ENCODE data around the gene SLC1A3.

The SLC1A3 gene

GRCh38 chr5:36706662-36707061 is 100.3 kb downstream of the SLC1A3 start:
- ATAC-seq, result no peak
- no peak for TF ChIP-seq ZNF70 (CRISPR knock-in tag; IDR thresholded peaks at IDR 0.05)
- TF ChIP-seq TSHZ2 (CRISPR knock-in tag; IDR thresholded peaks at IDR 0.05), result no peak
- no peak for TF ChIP-seq TOX (CRISPR knock-in tag; IDR thresholded peaks at IDR 0.05; ENCODE audit: borderline replicate concordance)
- TF ChIP-seq ARNTL (CRISPR knock-in tag; IDR thresholded peaks at IDR 0.05; ENCODE audit: borderline replicate concordance, low read depth), result no peak
- TF ChIP-seq RARB (CRISPR knock-in tag; IDR thresholded peaks at IDR 0.05), result no peak
- TF ChIP-seq ESRRG (CRISPR knock-in tag; IDR thresholded peaks at IDR 0.05), result no peak

- TF ChIP-seq ZFP3 (CRISPR knock-in tag; IDR thresholded peaks at IDR 0.05) (no peak), OSR1 (CRISPR knock-in tag; IDR thresholded peaks at IDR 0.05) (no peak), ESRRG (CRISPR knock-in tag; IDR thresholded peaks at IDR 0.05) (no peak), SNAI2 (CRISPR knock-in tag; IDR thresholded peaks at IDR 0.05) (no peak)
- TF ChIP-seq, protein P1, sequence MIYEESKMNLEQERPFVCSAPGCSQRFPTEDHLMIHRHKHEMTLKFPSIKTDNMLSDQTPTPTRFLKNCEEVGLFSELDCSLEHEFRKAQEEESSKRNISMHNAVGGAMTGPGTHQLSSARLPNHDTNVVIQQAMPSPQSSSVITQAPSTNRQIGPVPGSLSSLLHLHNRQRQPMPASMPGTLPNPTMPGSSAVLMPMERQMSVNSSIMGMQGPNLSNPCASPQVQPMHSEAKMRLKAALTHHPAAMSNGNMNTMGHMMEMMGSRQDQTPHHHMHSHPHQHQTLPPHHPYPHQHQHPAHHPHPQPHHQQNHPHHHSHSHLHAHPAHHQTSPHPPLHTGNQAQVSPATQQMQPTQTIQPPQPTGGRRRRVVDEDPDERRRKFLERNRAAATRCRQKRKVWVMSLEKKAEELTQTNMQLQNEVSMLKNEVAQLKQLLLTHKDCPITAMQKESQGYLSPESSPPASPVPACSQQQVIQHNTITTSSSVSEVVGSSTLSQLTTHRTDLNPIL (CRISPR knock-in tag; IDR thresholded peaks at IDR 0.05; ENCODE audit: low read depth), result no peak
- no peak for ATAC-seq
These were observed 102.6 kb downstream of the SLC1A3 start for GRCh38 chr5:36708996-36709395.

DNA sequence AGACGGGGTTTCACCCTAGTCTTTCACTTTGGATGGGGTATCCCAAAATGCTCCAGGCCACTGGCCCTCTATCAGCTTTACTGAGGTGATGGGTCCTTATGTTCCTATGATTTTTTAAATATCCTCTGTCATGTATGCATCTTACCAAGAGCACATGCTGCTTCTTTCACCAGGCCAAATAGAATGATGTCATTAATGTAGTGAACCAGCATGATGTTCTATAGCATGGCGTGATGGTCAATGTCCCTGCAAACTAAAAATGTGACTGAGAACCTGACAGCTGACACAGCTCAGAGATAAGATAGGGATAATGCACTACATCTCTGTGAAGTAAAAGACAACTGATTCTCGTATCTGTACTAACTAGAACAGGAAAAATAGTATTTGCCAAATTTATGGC is 103.6 kb downstream of the SLC1A3 start:
- TF ChIP-seq ZFP3 (CRISPR knock-in tag; IDR thresholded peaks at IDR 0.05), result no peak
- TF ChIP-seq ZC3H10 (CRISPR knock-in tag; IDR thresholded peaks at IDR 0.05), result no peak
- no peak for TF ChIP-seq ZFP30 (CRISPR knock-in tag; IDR thresholded peaks at IDR 0.05)
- TF ChIP-seq ZNF8 (CRISPR knock-in tag; IDR thresholded peaks at IDR 0.05), result no peak
- no peak for TF ChIP-seq TOX (CRISPR knock-in tag; IDR thresholded peaks at IDR 0.05; ENCODE audit: borderline replicate concordance)
- TF ChIP-seq PATZ1 (CRISPR knock-in tag; IDR thresholded peaks at IDR 0.05; ENCODE audit: borderline replicate concordance), result no peak
- no peak for TF ChIP-seq ARNTL (CRISPR knock-in tag; IDR thresholded peaks at IDR 0.05; ENCODE audit: borderline replicate concordance, low read depth)
- no peak for TF ChIP-seq ZNF565 (CRISPR knock-in tag; conservative IDR thresholded peaks at IDR 0.05; ENCODE audit: low read depth)
- no peak for TF ChIP-seq ISL1 (CRISPR knock-in tag; IDR thresholded peaks at IDR 0.05)
- no peak for TF ChIP-seq BACH2 (CRISPR knock-in tag; IDR thresholded peaks at IDR 0.05; ENCODE audit: borderline replicate concordance)
- TF ChIP-seq, protein P1 (CRISPR knock-in tag; IDR thresholded peaks at IDR 0.05; ENCODE audit: low read depth), result no peak
- no peak for TF ChIP-seq TSHZ2 (CRISPR knock-in tag; IDR thresholded peaks at IDR 0.05)
- TF ChIP-seq OSR1 (CRISPR knock-in tag; IDR thresholded peaks at IDR 0.05), result no peak
- TF ChIP-seq GLIS3 (CRISPR knock-in tag; IDR thresholded peaks at IDR 0.05), result no peak
- no peak for TF ChIP-seq TCF4 (CRISPR knock-in tag; IDR thresholded peaks at IDR 0.05; ENCODE audit: borderline replicate concordance)
- no peak for ATAC-seq

Measured in SK-N-SH treated with all-trans-retinoic acid at 6 μM for 48 hours (cell line).